ENCODE data around the gene KLK1. TPM values are rescaled to one million over a fixed set of nuclear protein-coding genes. Genes with fewer than 3 reads are reported as not detected.

KLK1 gene
- total RNA-seq, 1 donor from 2014 or later: not detected

- Histone ChIP-seq H3K27me3 (ENCODE audit: control insufficient read depth, insufficient read depth, low read length) (peaks cover 48% of the 10 kb centered on the region), H3K36me3 (ENCODE audit: control insufficient read depth, insufficient read depth, low read length) (no peaks in the 10 kb centered on the region), H3K4me3 (ENCODE audit: low read depth, low read length) (no peak overlapping the region)
- DNase-seq (ENCODE audit: low read depth): no peak
- TF ChIP-seq CTCF (IDR thresholded peaks at IDR 0.05; ENCODE audit: insufficient read depth, low read length, poor library complexity, severe bottlenecking): no peak
Measured at GRCh38 chr19:50821622-50822021, 2.0 kb downstream of the KLK1 start.

- Histone ChIP-seq H3K4me3 (ENCODE audit: low read depth, low read length) (no peak overlapping the region), H3K27me3 (ENCODE audit: control insufficient read depth, insufficient read depth, low read length) (peaks cover 48% of the 10 kb centered on the region), H3K36me3 (ENCODE audit: control insufficient read depth, insufficient read depth, low read length) (no peaks in the 10 kb centered on the region)
- no peak for DNase-seq (ENCODE audit: low read depth)
- TF ChIP-seq CTCF (IDR thresholded peaks at IDR 0.05; ENCODE audit: insufficient read depth, low read length, poor library complexity, severe bottlenecking): no peak
Measured at GRCh38 chr19:50821248-50821612, 2.4 kb downstream of the KLK1 start.

- DNase-seq (ENCODE audit: low read depth): no peak
- no peak overlapping the region for H3K4me3 ChIP-seq (ENCODE audit: low read depth, low read length)
- no peaks in the 10 kb centered on the region for H3K36me3 ChIP-seq (ENCODE audit: control insufficient read depth, insufficient read depth, low read length)
- peaks cover 48% of the 10 kb centered on the region for H3K27me3 ChIP-seq (ENCODE audit: control insufficient read depth, insufficient read depth, low read length)
- TF ChIP-seq CTCF (IDR thresholded peaks at IDR 0.05; ENCODE audit: insufficient read depth, low read length, poor library complexity, severe bottlenecking): no peak
Measured at GRCh38 chr19:50820549-50821247, 2.9 kb downstream of the KLK1 start.

GRCh38 chr19:50820086-50820485, 3.5 kb downstream of the KLK1 start:
- no peaks in the 10 kb centered on the region for H3K36me3 ChIP-seq (ENCODE audit: control insufficient read depth, insufficient read depth, low read length)
- DNase-seq (ENCODE audit: low read depth): no peak
- peaks cover 48% of the 10 kb centered on the region for H3K27me3 ChIP-seq (ENCODE audit: control insufficient read depth, insufficient read depth, low read length)
- no peak for TF ChIP-seq CTCF (IDR thresholded peaks at IDR 0.05; ENCODE audit: insufficient read depth, low read length, poor library complexity, severe bottlenecking)
- H3K4me3 ChIP-seq (ENCODE audit: low read depth, low read length): no peak overlapping the region

- H3K36me3 ChIP-seq (ENCODE audit: control insufficient read depth, insufficient read depth, low read length): no peaks in the 10 kb centered on the region
- no peak overlapping the region for H3K4me3 ChIP-seq (ENCODE audit: low read depth, low read length)
- no peak for TF ChIP-seq CTCF (IDR thresholded peaks at IDR 0.05; ENCODE audit: insufficient read depth, low read length, poor library complexity, severe bottlenecking)
- no peak for DNase-seq (ENCODE audit: low read depth)
- peaks cover 48% of the 10 kb centered on the region for H3K27me3 ChIP-seq (ENCODE audit: control insufficient read depth, insufficient read depth, low read length)
Measured at GRCh38 chr19:50819636-50820035, 4.0 kb downstream of the KLK1 start.

GRCh38 chr19:50818859-50819472, 4.6 kb downstream of the KLK1 start:
- no peak for TF ChIP-seq CTCF (IDR thresholded peaks at IDR 0.05; ENCODE audit: insufficient read depth, low read length, poor library complexity, severe bottlenecking)
- Histone ChIP-seq H3K27me3 (ENCODE audit: control insufficient read depth, insufficient read depth, low read length) (peaks cover 48% of the 10 kb centered on the region), H3K4me3 (ENCODE audit: low read depth, low read length) (no peak overlapping the region), H3K36me3 (ENCODE audit: control insufficient read depth, insufficient read depth, low read length) (no peaks in the 10 kb centered on the region)
- DNase-seq (ENCODE audit: low read depth): no peak
